Esophagus muscularis mucosa (tissue), 4 donors: ENCODE data around the gene TRIM37. TPM values are rescaled to one million over a fixed set of nuclear protein-coding genes. Genes with fewer than 3 reads are reported as not detected.
"Not testable (repeated sequence)": the region's sequence is repeated elsewhere in the genome, so short reads cannot be mapped to it uniquely, and the experiment has no call there.

Source experiments
- DNase-seq: peaks from one replicate; pipeline ENCODE4 v3.0.0-alpha.2; 2017; ENCODE audit errors: extremely low spot score
- H3K27ac ChIP-seq, 4 donors: fragments of 200-600 bp; sonication (generic); replicated peaks in 1 of 4; 1 replicate in 3 of 4; 2 replicates in 1 of 4; pipeline ENCODE4 v1.5.1; 2016 to 2019; ENCODE audit warnings: mild to moderate bottlenecking in 1 of 4
- H3K27me3 ChIP-seq, 4 donors: fragments of 200-600 bp; sonication (generic); one replicate each; pipeline versions ENCODE4 v1.5.1 to v1.6.0; 2016 to 2019
- H3K36me3 ChIP-seq, 4 donors: fragments of 200-600 bp; sonication (generic); one replicate each; pipeline ENCODE4 v1.5.1; 2016 to 2019
- H3K4me1 ChIP-seq, 4 donors: fragments of 200-600 bp; sonication (generic); one replicate each; pipeline ENCODE4 v1.5.1; 2016 to 2019
- H3K4me3 ChIP-seq, 4 donors: fragments of 200-600 bp; sonication (generic); 1 replicate in 2 of 4; 2 replicates in 2 of 4; pipeline ENCODE4 v1.5.1; 2016 to 2019; ENCODE audit warnings: mild to moderate bottlenecking in 4 of 4, moderate library complexity in 1 of 4
- H3K9me3 ChIP-seq, 4 donors: fragments of 200-600 bp; sonication (generic); 1 replicate in 3 of 4; 2 replicates in 1 of 4; pipeline ENCODE4 v1.5.1; 2016 to 2019
- CTCF ChIP-seq, 3 experiments: fragments of 200-600 bp in 2 of 3; fragments of 450-650 bp in 1 of 3; sonication (generic) in 2 of 3; IDR thresholded peaks; one replicate each; pipeline ENCODE4 v1.5.1; 2017 to 2019; ENCODE audit warnings: antibody characterized with exemption in 3 of 3, mild to moderate bottlenecking in 2 of 3, moderate library complexity in 1 of 3
- EP300 ChIP-seq: sonication (generic); formaldehyde crosslinking; IDR thresholded peaks from one replicate; pipeline ENCODE4 v1.6.1; 2017; ENCODE audit warnings: antibody characterized with exemption
- POLR2A ChIP-seq: fragments of 450-650 bp; IDR thresholded peaks from one replicate; pipeline ENCODE4 v1.6.1; 2017; ENCODE audit warnings: antibody characterized with exemption, moderate library complexity, mild to moderate bottlenecking, low read depth
- POLR2AphosphoS5 ChIP-seq, 2 donors: sonication (generic); formaldehyde crosslinking; IDR thresholded peaks; one replicate each; pipeline ENCODE4 v1.6.1; 2017; ENCODE audit warnings: antibody characterized with exemption in 2 of 2
- WGBS: methylation state at CpG from one replicate; pipeline ENCODE4 v1.1.5; 2018; 5-methylcytosine and 5-hydroxymethylcytosine counted together
- intact Hi-C: fragments of 100-400 bp; cut with DNase I; formaldehyde crosslinking; loops from one replicate; pipeline ENCODE4 v1.15.1; 2023
- total RNA-seq, 4 donors: library from RNA; depleted of rRNA; stranded (reverse); fragments of >200 nt; gene quantifications; one replicate each; pipeline versions ENCODE4 v1.1.0 to v1.2.1, GENCODE V29; 2016

Gene TRIM37
- total RNA-seq, 4 donors from 2014 or later: 23.4 to 27.5 (median 25.3) TPM

GRCh38 chr17:59097876-59098275 is 8.8 kb downstream of the TRIM37 start:
- Histone ChIP-seq H3K36me3 (peaks cover 0 to 15% (median 6%) of the 10 kb centered on the region in 4 donors), H3K27ac (no peak overlapping the region), H3K4me3 (no peak overlapping the region), H3K9me3 (no peaks in the 10 kb centered on the region), H3K4me1 (peaks cover 13 to 16% (median 15%) of the 10 kb centered on the region in 4 donors), H3K27me3 (no peaks in the 10 kb centered on the region)
- DNase-seq: no peak
- intact Hi-C loops: no loop called here
- TF ChIP-seq POLR2A (no peak), POLR2AphosphoS5 (IDR thresholded peaks at IDR 0.05) (no peak), EP300 (no peak), CTCF (IDR thresholded peaks at IDR 0.05) (no peak)

- TF ChIP-seq CTCF (IDR thresholded peaks at IDR 0.05) (no peak), EP300 (no peak), POLR2A (no peak), POLR2AphosphoS5 (IDR thresholded peaks at IDR 0.05) (no peak)
- Histone ChIP-seq H3K9me3 (no peaks in the 10 kb centered on the region), H3K27ac (no peak overlapping the region), H3K4me3 (no peak overlapping the region), H3K27me3 (no peaks in the 10 kb centered on the region), H3K4me1 (peaks cover 14 to 17% (median 16%) of the 10 kb centered on the region in 4 donors), H3K36me3 (peaks cover 0 to 7% (median 5%) of the 10 kb centered on the region in 4 donors)
- intact Hi-C loops: no loop called here
- WGBS: 85% methylated on average over 6 of the region's 6 CpGs
- no peak for DNase-seq
Measured at GRCh38 chr17:59094861-59095530, 11.7 kb downstream of the TRIM37 start.

GRCh38 chr17:59093702-59094231 is 12.9 kb downstream of the TRIM37 start:
- Histone ChIP-seq H3K9me3 (no peaks in the 10 kb centered on the region), H3K4me1 (peaks cover 14 to 17% (median 16%) of the 10 kb centered on the region in 4 donors), H3K36me3 (peaks cover 11 to 17% (median 15%) of the 10 kb centered on the region in 4 donors), H3K4me3 (peak overlapping the region in 1 of 4 donors; percentile 13), H3K27me3 (no peaks in the 10 kb centered on the region), H3K27ac (peak overlapping the region in 3 of 4 donors; percentile 4 to 45 (median 35))
- TF ChIP-seq CTCF (IDR thresholded peaks at IDR 0.05) (no peak), POLR2A (no peak), EP300 (no peak), POLR2AphosphoS5 (IDR thresholded peaks at IDR 0.05) (peak in 1 of 2 donors; percentile 34)
- no peak for DNase-seq
- 29% methylated on average over 8 of the region's 8 CpGs for WGBS
- intact Hi-C loops: no loop called here

GRCh38 chr17:59093145-59093701 is 13.5 kb downstream of the TRIM37 start:
- Histone ChIP-seq H3K9me3 (no peaks in the 10 kb centered on the region), H3K27ac (peak overlapping the region in 3 of 4 donors; percentile 4 to 45 (median 35)), H3K36me3 (peaks cover 16 to 22% (median 19%) of the 10 kb centered on the region in 4 donors), H3K4me3 (peak overlapping the region in 1 of 4 donors; percentile 13), H3K4me1 (peaks cover 14 to 17% (median 16%) of the 10 kb centered on the region in 4 donors), H3K27me3 (no peaks in the 10 kb centered on the region)
- 31% methylated on average over 4 of the region's 4 CpGs for WGBS
- TF ChIP-seq EP300 (no peak), POLR2AphosphoS5 (IDR thresholded peaks at IDR 0.05) (no peak)
- DNase-seq: no peak
- intact Hi-C loops: no loop called here

- intact Hi-C loops, H3K4me3 ChIP-seq, H3K27me3 ChIP-seq, H3K9me3 ChIP-seq, DNase-seq, H3K27ac ChIP-seq: not testable (repeated sequence)
- Histone ChIP-seq H3K36me3 (peaks cover 16 to 40% (median 26%) of the 10 kb centered on the region in 4 donors), H3K4me1 (peaks cover 14 to 17% (median 16%) of the 10 kb centered on the region in 4 donors)
- WGBS: 91% methylated on average over 12 of the region's 12 CpGs
Measured at GRCh38 chr17:59090593-59090992, 16.1 kb downstream of the TRIM37 start.
